Thyroid gland (tissue), 4 donors: ENCODE measurements around the gene CACNA1E.

Experiments
- CTCF ChIP-seq, 6 experiments: fragments of 200-600 bp in 3 of 6; fragments of 450-650 bp in 3 of 6; sonication (generic) in 3 of 6; IDR thresholded peaks; one replicate each; pipeline ENCODE4 v1.5.1; 2016 to 2019; ENCODE audit warnings: antibody characterized with exemption in 6 of 6, mild to moderate bottlenecking in 2 of 6, inconsistent platforms in 1 of 6, moderate library complexity in 1 of 6
- POLR2A ChIP-seq, 2 donors: fragments of 450-650 bp; IDR thresholded peaks; one replicate each; pipeline ENCODE4 v1.6.1; 2017; ENCODE audit warnings: antibody characterized with exemption in 2 of 2, mild to moderate bottlenecking in 2 of 2, moderate library complexity in 1 of 2

DNA sequence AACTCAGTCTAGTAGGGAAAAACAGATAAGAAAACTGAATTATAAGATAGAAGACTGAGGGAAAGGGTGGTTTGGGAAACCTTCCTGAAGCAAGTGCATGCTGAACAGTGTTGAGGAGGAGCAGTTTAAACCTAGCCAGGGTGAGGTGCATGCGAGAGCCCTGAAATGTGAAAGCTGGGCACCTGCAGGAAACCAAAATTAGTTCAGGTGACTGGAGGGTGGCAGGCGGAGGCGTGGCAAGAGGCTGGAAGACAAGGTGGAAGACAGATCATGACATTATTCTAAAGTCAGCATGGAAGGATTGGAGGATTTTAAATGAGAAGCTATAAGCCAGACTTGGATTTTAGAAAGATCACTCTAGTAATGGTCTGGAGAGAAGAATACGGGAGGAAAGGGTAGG lies 75.1 kb downstream of the CACNA1E start:
- TF ChIP-seq CTCF (IDR thresholded peaks at IDR 0.05) (no peak), POLR2A (IDR thresholded peaks at IDR 0.05) (no peak)
